ENCODE data around the gene KY. TPM values are rescaled to one million over a fixed set of nuclear protein-coding genes. Genes with fewer than 3 reads are reported as not detected.

Gene KY
- total and polyA plus RNA-seq, 2 donors (not counting 1 experiment from before 2014, with no cell fraction given): under 0.01 to 0.12 TPM

DNA sequence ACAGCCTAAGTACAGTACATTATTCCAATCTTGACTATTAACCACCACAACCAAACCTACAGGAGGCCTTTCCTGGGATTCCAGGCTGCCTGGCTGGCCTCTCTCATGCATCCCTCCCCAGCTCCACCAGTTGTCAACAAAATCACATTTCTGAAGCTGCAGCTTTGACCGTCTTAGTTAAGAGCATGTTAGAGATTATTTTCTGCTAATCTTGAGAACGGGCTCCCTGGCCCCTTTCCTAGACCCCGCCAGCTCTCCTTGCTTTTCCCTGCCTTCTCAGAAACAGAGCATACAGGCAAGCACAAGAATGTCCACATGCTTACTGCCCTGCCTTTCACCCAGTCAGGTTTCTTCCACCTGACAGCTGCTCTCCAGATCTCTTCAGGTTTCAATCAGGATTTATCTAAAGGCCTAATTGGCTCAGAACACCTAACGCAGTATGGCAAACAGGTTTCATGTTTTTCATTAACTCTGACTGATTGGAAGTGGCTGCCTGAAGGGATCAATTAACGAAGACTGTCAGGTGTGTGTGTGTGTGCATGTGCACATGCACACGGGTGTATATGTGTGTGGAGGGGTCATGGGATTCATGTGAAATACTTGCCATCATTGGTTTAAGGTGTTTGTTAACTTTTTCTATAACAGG, 12.3 kb downstream of the KY start:
- no peak overlapping the region for H3K9ac ChIP-seq (ENCODE audit: insufficient read depth, low read length)

GRCh38 chr3:134636406-134636805, 14.4 kb downstream of the KY start:
- no peaks in the 10 kb centered on the region for H3K36me3 ChIP-seq (ENCODE audit: control insufficient read depth, insufficient read depth, low read length)
- DNase-seq (ENCODE audit: low read depth in 2 of 2): no peak

More for the DNA sequence above, 12.3 kb downstream of the KY start:
- Histone ChIP-seq H3K27me3 (ENCODE audit: control insufficient read depth, insufficient read depth, low read length) (no peaks in the 10 kb centered on the region), H3K79me2 (ENCODE audit: control insufficient read depth, insufficient read depth, low read length) (no peaks in the 10 kb centered on the region), H3K9me3 (ENCODE audit: control insufficient read depth, insufficient read depth, low read depth, low read length) (no peaks in the 10 kb centered on the region), H2AFZ (ENCODE audit: low read length) (no peak overlapping the region), H4K20me1 (ENCODE audit: control insufficient read depth, extremely low read depth, insufficient read depth, low read length) (no peaks in the 10 kb centered on the region), H3K4me1 (ENCODE audit: control insufficient read depth, extremely low read depth, insufficient read depth, low read length) (no peaks in the 10 kb centered on the region), H3K4me3 (replicated peaks in 1 of 4; ENCODE audit: control extremely low read depth in 1 of 4, insufficient read depth in 1 of 4, low read depth in 3 of 4, low read length in 4 of 4) (no peak overlapping the region), H3K4me2 (ENCODE audit: extremely low read depth, insufficient read depth, low read length) (no peak overlapping the region), H3K27ac (ENCODE audit: insufficient read depth, low read length) (no peak overlapping the region), H3K36me3 (ENCODE audit: control insufficient read depth, insufficient read depth, low read length) (no peaks in the 10 kb centered on the region)
- TF ChIP-seq CTCF (conservative IDR thresholded peaks at IDR 0.05 in 1 of 2, IDR thresholded peaks at IDR 0.05 in 1 of 2; ENCODE audit: low read depth in 1 of 2, low read length in 2 of 2): no peak
- TF ChIP-seq EZH2 (IDR thresholded peaks at IDR 0.05; ENCODE audit: low read length, missing control alignments): no peak
- no peak for DNase-seq (ENCODE audit: low read depth in 2 of 2)

GRCh38 chr3:134630506-134630905, 20.3 kb downstream of the KY start:
- TF ChIP-seq EZH2 (IDR thresholded peaks at IDR 0.05; ENCODE audit: low read length, missing control alignments) (no peak), CTCF (conservative IDR thresholded peaks at IDR 0.05 in 1 of 2, IDR thresholded peaks at IDR 0.05 in 1 of 2; ENCODE audit: low read depth in 1 of 2, low read length in 2 of 2) (peak; percentile 34 to 50)
- Histone ChIP-seq H2AFZ (ENCODE audit: low read length) (no peak overlapping the region), H3K27me3 (ENCODE audit: control insufficient read depth, insufficient read depth, low read length) (no peaks in the 10 kb centered on the region), H3K79me2 (ENCODE audit: control insufficient read depth, insufficient read depth, low read length) (no peaks in the 10 kb centered on the region), H3K4me2 (ENCODE audit: extremely low read depth, insufficient read depth, low read length) (no peak overlapping the region), H3K4me3 (replicated peaks in 1 of 4; ENCODE audit: control extremely low read depth in 1 of 4, insufficient read depth in 1 of 4, low read depth in 3 of 4, low read length in 4 of 4) (no peak overlapping the region), H3K9me3 (ENCODE audit: control insufficient read depth, insufficient read depth, low read depth, low read length) (no peaks in the 10 kb centered on the region), H4K20me1 (ENCODE audit: control insufficient read depth, extremely low read depth, insufficient read depth, low read length) (no peaks in the 10 kb centered on the region), H3K36me3 (ENCODE audit: control insufficient read depth, insufficient read depth, low read length) (no peaks in the 10 kb centered on the region), H3K27ac (ENCODE audit: insufficient read depth, low read length) (no peak overlapping the region), H3K4me1 (ENCODE audit: control insufficient read depth, extremely low read depth, insufficient read depth, low read length) (no peaks in the 10 kb centered on the region), H3K9ac (ENCODE audit: insufficient read depth, low read length) (no peak overlapping the region)
- DNase-seq (ENCODE audit: low read depth in 2 of 2): no peak

More at GRCh38 chr3:134636406-134636805, 14.4 kb downstream of the KY start:
- Histone ChIP-seq H3K9ac (ENCODE audit: insufficient read depth, low read length) (no peak overlapping the region), H3K27me3 (ENCODE audit: control insufficient read depth, insufficient read depth, low read length) (no peaks in the 10 kb centered on the region), H3K4me3 (replicated peaks in 1 of 4; ENCODE audit: control extremely low read depth in 1 of 4, insufficient read depth in 1 of 4, low read depth in 3 of 4, low read length in 4 of 4) (no peak overlapping the region), H3K79me2 (ENCODE audit: control insufficient read depth, insufficient read depth, low read length) (no peaks in the 10 kb centered on the region), H4K20me1 (ENCODE audit: control insufficient read depth, extremely low read depth, insufficient read depth, low read length) (no peaks in the 10 kb centered on the region), H3K4me2 (ENCODE audit: extremely low read depth, insufficient read depth, low read length) (no peak overlapping the region), H2AFZ (ENCODE audit: low read length) (no peak overlapping the region), H3K4me1 (ENCODE audit: control insufficient read depth, extremely low read depth, insufficient read depth, low read length) (no peaks in the 10 kb centered on the region), H3K27ac (ENCODE audit: insufficient read depth, low read length) (no peak overlapping the region), H3K9me3 (ENCODE audit: control insufficient read depth, insufficient read depth, low read depth, low read length) (no peaks in the 10 kb centered on the region)
- TF ChIP-seq EZH2 (IDR thresholded peaks at IDR 0.05; ENCODE audit: low read length, missing control alignments) (no peak), CTCF (conservative IDR thresholded peaks at IDR 0.05 in 1 of 2, IDR thresholded peaks at IDR 0.05 in 1 of 2; ENCODE audit: low read depth in 1 of 2, low read length in 2 of 2) (no peak)

Measured in fibroblast of lung (primary cell).